Activated T-cell treated with anti-CD3 and anti-CD28 coated beads for 4 hours (primary cell): Measurements from ENCODE around the gene TNFSF11.

ENCODE experiments used
- DNase-seq: peaks from one replicate; pipeline ENCODE4 v3.0.0-alpha.2; 2020

Gene TNFSF11

GRCh38 chr13:42612021-42612765, 38.2 kb downstream of the TNFSF11 start:
- DNase-seq, result no peak

GRCh38 chr13:42614436-42615035, 40.6 kb downstream of the TNFSF11 start:
- DNase-seq, result no peak

- no peak for DNase-seq
These were observed 41.7 kb downstream of the TNFSF11 start for GRCh38 chr13:42615691-42616090.

- no peak for DNase-seq
These were observed 43.3 kb downstream of the TNFSF11 start for GRCh38 chr13:42617221-42617620.

- no peak for DNase-seq
These were observed 50.0 kb downstream of the TNFSF11 start for GRCh38 chr13:42623916-42624315.

- no peak for DNase-seq
These were observed 51.7 kb downstream of the TNFSF11 start for GRCh38 chr13:42625611-42626010.

GRCh38 chr13:42626176-42626860, 52.4 kb downstream of the TNFSF11 start:
- DNase-seq, result no peak

- DNase-seq, result no peak
These were observed 54.7 kb downstream of the TNFSF11 start for GRCh38 chr13:42628666-42629065.

- DNase-seq, result no peak
These were observed 57.2 kb downstream of the TNFSF11 start for GRCh38 chr13:42631181-42631580.

GRCh38 chr13:42633495-42633894, 59.5 kb downstream of the TNFSF11 start:
- no peak for DNase-seq

- no peak for DNase-seq
These were observed 64.1 kb downstream of the TNFSF11 start for GRCh38 chr13:42638101-42638500.

GRCh38 chr13:42638886-42639285, 64.9 kb downstream of the TNFSF11 start:
- DNase-seq, result no peak

GRCh38 chr13:42643076-42643475, 69.1 kb downstream of the TNFSF11 start:
- DNase-seq, result no peak

GRCh38 chr13:42644841-42645240, 70.9 kb downstream of the TNFSF11 start:
- no peak for DNase-seq

- DNase-seq, result no peak
These were observed 71.8 kb downstream of the TNFSF11 start for GRCh38 chr13:42645717-42646116.

- DNase-seq, result no peak
These were observed 75.2 kb downstream of the TNFSF11 start for GRCh38 chr13:42649141-42649540.

- no peak for DNase-seq
These were observed 75.9 kb downstream of the TNFSF11 start for GRCh38 chr13:42649831-42650230.

GRCh38 chr13:42650506-42650905, 76.6 kb downstream of the TNFSF11 start:
- no peak for DNase-seq

- no peak for DNase-seq
These were observed 78.1 kb downstream of the TNFSF11 start for GRCh38 chr13:42651936-42652641.

- DNase-seq, result no peak
These were observed 78.9 kb downstream of the TNFSF11 start for GRCh38 chr13:42652642-42653415.

- DNase-seq, result no peak
These were observed 79.7 kb downstream of the TNFSF11 start for GRCh38 chr13:42653679-42654078.

- DNase-seq, result no peak
These were observed 80.3 kb downstream of the TNFSF11 start for GRCh38 chr13:42654212-42654611.

- no peak for DNase-seq
These were observed 80.8 kb downstream of the TNFSF11 start for GRCh38 chr13:42654722-42655121.
